ENCODE measurements around the gene ZXDC. TPM values are rescaled to one million over a fixed set of nuclear protein-coding genes. Genes with fewer than 3 reads are reported as not detected.

The ZXDC gene
- total and polyA plus RNA-seq, 7 experiments from 2014 or later: 10.3 to 71.9 (median 61.0) TPM

DNA sequence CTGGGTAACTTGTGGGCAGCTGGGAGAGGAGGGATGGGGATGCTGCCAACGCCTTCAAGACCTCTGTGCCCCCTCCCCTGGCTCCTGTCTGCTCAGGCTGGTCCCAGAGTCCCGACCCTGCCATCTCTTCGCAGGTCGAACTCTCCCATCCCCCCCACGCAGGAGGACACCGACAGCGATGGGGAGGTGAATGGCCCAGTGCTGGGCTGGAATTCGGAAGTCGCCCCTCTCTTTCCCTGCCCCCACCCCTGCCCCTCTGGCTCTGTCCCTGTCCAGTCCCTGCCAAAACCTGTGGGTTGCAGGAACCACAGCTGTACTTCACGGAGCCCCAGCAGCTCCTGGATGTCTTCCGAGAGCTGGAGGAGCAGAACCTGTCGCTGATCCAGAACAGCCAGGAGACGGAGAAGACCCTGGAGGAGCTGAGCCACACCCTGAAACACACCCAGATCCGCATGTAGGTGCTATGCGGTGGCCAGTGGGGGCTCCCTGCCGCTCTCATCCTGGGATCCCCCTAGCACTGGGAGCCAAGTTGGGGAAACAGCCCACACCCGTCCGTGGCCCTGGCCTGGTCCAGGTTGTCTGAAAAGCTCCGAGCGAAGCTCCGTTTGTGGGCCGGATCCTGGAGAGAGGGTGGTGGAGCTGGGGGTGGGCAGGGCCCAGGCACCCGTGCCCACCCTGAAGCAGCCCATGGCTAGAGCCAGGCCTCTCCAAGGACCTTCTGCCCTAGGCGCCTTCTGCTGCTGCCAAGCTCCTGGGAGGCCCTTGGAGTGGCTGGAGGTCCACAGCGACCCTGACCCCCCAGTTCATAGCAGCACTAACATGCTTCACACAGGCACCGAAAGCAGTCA lies 52.3 kb downstream of the ZXDC start:
- Mint-ChIP-seq H3K4me3 (no peak overlapping the region), H3K36me3 (peaks cover 5 to 25% (median 21%) of the 10 kb centered on the region in 5 donors), H3K9me3 (peaks cover 2 to 19% (median 13%) of the 10 kb centered on the region in 11 donors), H3K27ac (no peak overlapping the region), H3K27me3 (no peaks in the 10 kb centered on the region), H3K4me1 (no peaks in the 10 kb centered on the region)
- ATAC-seq (no peak), DNase-seq (peak in 1 of 9 donors; percentile 13)
- Histone ChIP-seq H3K27ac (ENCODE audit: low read depth, low read length) (no peak overlapping the region), H3K27me3 (ENCODE audit: control insufficient read depth in 2 of 2, insufficient read depth in 2 of 2, low read length in 2 of 2) (no peaks in the 10 kb centered on the region), H3K4me3 (ENCODE audit: low read length) (no peak overlapping the region), H3K36me3 (ENCODE audit: control insufficient read depth in 2 of 3, insufficient read depth in 3 of 3, low read length in 3 of 3) (no peaks in the 10 kb centered on the region), H3K9me3 (ENCODE audit: control insufficient read depth in 2 of 3, low read length in 3 of 3) (peaks cover 0 to 20% (median 3%) of the 10 kb centered on the region in 3 experiments), H3K4me1 (ENCODE audit: control insufficient read depth in 2 of 2, insufficient read depth in 2 of 2, low read length in 2 of 2) (no peaks in the 10 kb centered on the region)
- ChIA-PET POLR2A (no interaction called here), CTCF (no interaction called here)
- intact Hi-C loops (cut with micrococcal nuclease): no loop called here

GRCh38 chr3:126422571-126423091 lies 53.1 kb downstream of the ZXDC start:
- Histone ChIP-seq H3K9me3 (ENCODE audit: control insufficient read depth in 2 of 3, low read length in 3 of 3) (peaks cover 0 to 13% (median 3%) of the 10 kb centered on the region in 3 experiments), H3K4me3 (ENCODE audit: low read length) (no peak overlapping the region), H3K4me1 (ENCODE audit: control insufficient read depth in 2 of 2, insufficient read depth in 2 of 2, low read length in 2 of 2) (no peaks in the 10 kb centered on the region), H3K36me3 (ENCODE audit: control insufficient read depth in 2 of 3, insufficient read depth in 3 of 3, low read length in 3 of 3) (no peaks in the 10 kb centered on the region), H3K27me3 (ENCODE audit: control insufficient read depth in 2 of 2, insufficient read depth in 2 of 2, low read length in 2 of 2) (no peaks in the 10 kb centered on the region), H3K27ac (ENCODE audit: low read depth, low read length) (no peak overlapping the region)
- H3K9me3 Mint-ChIP-seq: peaks cover 2 to 18% (median 13%) of the 10 kb centered on the region in 11 donors
- no peaks in the 10 kb centered on the region for H3K27me3 Mint-ChIP-seq
- ChIA-PET POLR2A (no interaction called here), CTCF (no interaction called here)
- peak; percentile 16 for ATAC-seq
- peaks cover 5 to 25% (median 19%) of the 10 kb centered on the region in 5 donors for H3K36me3 Mint-ChIP-seq
- H3K27ac Mint-ChIP-seq: no peak overlapping the region
- intact Hi-C loops (cut with micrococcal nuclease): no loop called here
- no peak overlapping the region for H3K4me3 Mint-ChIP-seq
- peak in 1 of 9 donors; percentile 19 for DNase-seq
- H3K4me1 Mint-ChIP-seq: no peaks in the 10 kb centered on the region

DNA sequence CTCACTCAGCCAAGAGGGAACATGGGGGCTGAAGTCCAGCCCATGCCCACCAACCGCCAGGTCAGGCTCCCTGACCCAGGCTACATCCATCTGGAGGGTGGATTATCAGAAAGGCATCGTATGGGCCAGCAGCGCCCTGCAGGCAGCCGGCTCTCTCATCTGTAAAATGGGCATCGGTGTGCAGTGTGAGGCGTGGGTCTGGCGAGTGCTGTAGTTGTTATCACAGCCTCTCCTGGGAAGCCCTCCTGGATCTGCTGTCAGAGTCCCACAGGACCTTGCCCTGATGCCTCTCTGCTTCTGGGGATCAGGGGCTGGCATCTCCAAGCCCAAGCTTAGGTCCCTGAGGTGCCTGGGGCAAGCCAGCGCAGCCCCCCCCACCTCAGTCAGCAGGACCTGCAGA lies 53.6 kb downstream of the ZXDC start:
- Histone ChIP-seq H3K27me3 (ENCODE audit: control insufficient read depth in 2 of 2, insufficient read depth in 2 of 2, low read length in 2 of 2) (no peaks in the 10 kb centered on the region), H3K4me3 (ENCODE audit: low read length) (no peak overlapping the region), H3K36me3 (ENCODE audit: control insufficient read depth in 2 of 3, insufficient read depth in 3 of 3, low read length in 3 of 3) (no peaks in the 10 kb centered on the region), H3K27ac (ENCODE audit: low read depth, low read length) (no peak overlapping the region), H3K9me3 (ENCODE audit: control insufficient read depth in 2 of 3, low read length in 3 of 3) (peaks cover 0 to 10% (median under 1%) of the 10 kb centered on the region in 3 experiments), H3K4me1 (ENCODE audit: control insufficient read depth in 2 of 2, insufficient read depth in 2 of 2, low read length in 2 of 2) (no peaks in the 10 kb centered on the region)
- peaks cover 5 to 20% (median 14%) of the 10 kb centered on the region in 5 donors for H3K36me3 Mint-ChIP-seq
- H3K4me3 Mint-ChIP-seq: no peak overlapping the region
- ChIA-PET POLR2A (no interaction called here), CTCF (no interaction called here)
- H3K27me3 Mint-ChIP-seq: peaks cover 0 to 3% (median 0%) of the 10 kb centered on the region in 5 donors
- ATAC-seq (no peak), DNase-seq (peak in 1 of 9 donors; percentile 7)
- H3K4me1 Mint-ChIP-seq: no peaks in the 10 kb centered on the region
- H3K9me3 Mint-ChIP-seq: peaks cover 2 to 18% (median 11%) of the 10 kb centered on the region in 11 donors
- H3K27ac Mint-ChIP-seq: no peak overlapping the region
- intact Hi-C loops (cut with micrococcal nuclease): no loop called here

DNA sequence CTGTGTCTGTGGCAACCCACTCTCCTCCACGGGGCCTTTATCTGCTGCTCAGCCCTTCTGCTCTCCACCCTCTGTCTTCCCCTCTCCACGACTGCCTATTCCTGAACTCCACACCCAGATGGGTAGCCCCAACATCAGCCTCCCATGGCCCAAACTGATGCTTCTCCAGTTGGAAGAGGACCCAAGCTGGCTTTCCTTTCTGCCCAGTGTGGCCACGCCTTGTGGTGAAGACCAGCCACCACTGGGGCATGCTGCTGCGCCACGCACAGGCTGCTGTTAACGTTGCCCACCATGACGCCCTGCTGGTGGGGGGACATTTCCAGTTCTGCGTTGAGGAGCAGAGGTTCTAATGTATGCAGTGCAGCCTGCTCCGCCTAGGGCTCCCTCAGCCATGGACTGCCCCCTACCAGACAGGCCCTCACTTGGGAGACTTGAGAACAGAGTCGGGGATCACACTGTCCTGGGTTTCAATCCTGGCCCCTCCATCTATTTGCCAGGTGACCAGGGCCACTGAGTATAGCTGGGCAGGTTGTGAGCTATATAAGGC lies 54.0 kb downstream of the ZXDC start:
- H3K27me3 Mint-ChIP-seq: peaks cover 0 to 8% (median 0%) of the 10 kb centered on the region in 5 donors

GRCh38 chr3:126419886-126420786 lies 55.6 kb downstream of the ZXDC start:
- Mint-ChIP-seq H3K4me3 (no peak overlapping the region), H3K36me3 (peaks cover 0 to 10% (median 0%) of the 10 kb centered on the region in 5 donors), H3K9me3 (peaks cover 0 to 4% (median 0%) of the 10 kb centered on the region in 11 donors), H3K27ac (no peak overlapping the region), H3K4me1 (no peaks in the 10 kb centered on the region), H3K27me3 (peaks cover 0 to 16% (median 2%) of the 10 kb centered on the region in 5 donors)
- ATAC-seq (no peak), DNase-seq (peak in 1 of 9 donors; percentile 11)
- ChIA-PET CTCF (no interaction called here), POLR2A (no interaction called here)
- Histone ChIP-seq H3K4me1 (ENCODE audit: control insufficient read depth in 2 of 2, insufficient read depth in 2 of 2, low read length in 2 of 2) (no peaks in the 10 kb centered on the region), H3K27ac (ENCODE audit: low read depth, low read length) (no peak overlapping the region), H3K27me3 (ENCODE audit: control insufficient read depth in 2 of 2, insufficient read depth in 2 of 2, low read length in 2 of 2) (no peaks in the 10 kb centered on the region), H3K4me3 (ENCODE audit: low read length) (no peak overlapping the region), H3K36me3 (ENCODE audit: control insufficient read depth in 2 of 3, insufficient read depth in 3 of 3, low read length in 3 of 3) (no peaks in the 10 kb centered on the region), H3K9me3 (ENCODE audit: control insufficient read depth in 2 of 3, low read length in 3 of 3) (no peaks in the 10 kb centered on the region)
- intact Hi-C loops (cut with micrococcal nuclease): no loop called here

More for the DNA sequence above, 54.0 kb downstream of the ZXDC start:
- peaks cover 5 to 17% (median 10%) of the 10 kb centered on the region in 5 donors for H3K36me3 Mint-ChIP-seq
- H3K9me3 Mint-ChIP-seq: peaks cover 1 to 13% (median 7%) of the 10 kb centered on the region in 11 donors
- POLR2A ChIA-PET: no interaction called here
- H3K4me3 Mint-ChIP-seq: no peak overlapping the region
- DNase-seq: peak in 1 of 9 donors; percentile 1
- H3K36me3 ChIP-seq (ENCODE audit: control insufficient read depth in 2 of 3, insufficient read depth in 3 of 3, low read length in 3 of 3): no peaks in the 10 kb centered on the region
- intact Hi-C loops (cut with micrococcal nuclease): no loop called here
- no peaks in the 10 kb centered on the region for H3K27me3 ChIP-seq (ENCODE audit: control insufficient read depth in 2 of 2, insufficient read depth in 2 of 2, low read length in 2 of 2)
- no peaks in the 10 kb centered on the region for H3K4me1 Mint-ChIP-seq
- no peaks in the 10 kb centered on the region for H3K4me1 ChIP-seq (ENCODE audit: control insufficient read depth in 2 of 2, insufficient read depth in 2 of 2, low read length in 2 of 2)
- CTCF ChIA-PET: no interaction called here
- H3K27ac ChIP-seq (ENCODE audit: low read depth, low read length): no peak overlapping the region
- H3K4me3 ChIP-seq (ENCODE audit: low read length): no peak overlapping the region
- ATAC-seq: no peak
- no peak overlapping the region for H3K27ac Mint-ChIP-seq
- peaks cover 0 to 10% (median 0%) of the 10 kb centered on the region in 3 experiments for H3K9me3 ChIP-seq (ENCODE audit: control insufficient read depth in 2 of 3, low read length in 3 of 3)

- Histone ChIP-seq H3K27ac (ENCODE audit: low read depth, low read length) (no peak overlapping the region), H3K36me3 (ENCODE audit: control insufficient read depth in 2 of 3, insufficient read depth in 3 of 3, low read length in 3 of 3) (no peaks in the 10 kb centered on the region), H3K4me1 (ENCODE audit: control insufficient read depth in 2 of 2, insufficient read depth in 2 of 2, low read length in 2 of 2) (no peaks in the 10 kb centered on the region), H3K4me3 (ENCODE audit: low read length) (no peak overlapping the region), H3K27me3 (ENCODE audit: control insufficient read depth in 2 of 2, insufficient read depth in 2 of 2, low read length in 2 of 2) (no peaks in the 10 kb centered on the region), H3K9me3 (ENCODE audit: control insufficient read depth in 2 of 3, low read length in 3 of 3) (no peaks in the 10 kb centered on the region)
- DNase-seq (no peak), ATAC-seq (no peak)
- H3K27me3 Mint-ChIP-seq: peaks cover 0 to 26% (median 11%) of the 10 kb centered on the region in 5 donors
- CTCF ChIA-PET: no interaction called here
- H3K9me3 Mint-ChIP-seq: peaks cover 0 to 1% (median 0%) of the 10 kb centered on the region in 11 donors
- no peak overlapping the region for H3K4me3 Mint-ChIP-seq
- H3K4me1 Mint-ChIP-seq: no peaks in the 10 kb centered on the region
- peaks cover 0 to 3% (median 0%) of the 10 kb centered on the region in 5 donors for H3K36me3 Mint-ChIP-seq
- intact Hi-C loops (cut with micrococcal nuclease): no loop called here
- no peak overlapping the region for H3K27ac Mint-ChIP-seq
- POLR2A ChIA-PET: no interaction called here
Observed at GRCh38 chr3:126419151-126419703, 56.5 kb downstream of the ZXDC start.

Measured in naive thymus-derived CD4-positive, alpha-beta T cell (primary cell).